Limb (tissue), 2 donors: ENCODE measurements around the gene KCNJ10.

Experiments
- DNase-seq, 2 donors: peaks; one replicate each; pipeline ENCODE4 v3.0.0-alpha.2; 2016; ENCODE audit errors: extremely low spot score in 2 of 2

The KCNJ10 gene

DNA sequence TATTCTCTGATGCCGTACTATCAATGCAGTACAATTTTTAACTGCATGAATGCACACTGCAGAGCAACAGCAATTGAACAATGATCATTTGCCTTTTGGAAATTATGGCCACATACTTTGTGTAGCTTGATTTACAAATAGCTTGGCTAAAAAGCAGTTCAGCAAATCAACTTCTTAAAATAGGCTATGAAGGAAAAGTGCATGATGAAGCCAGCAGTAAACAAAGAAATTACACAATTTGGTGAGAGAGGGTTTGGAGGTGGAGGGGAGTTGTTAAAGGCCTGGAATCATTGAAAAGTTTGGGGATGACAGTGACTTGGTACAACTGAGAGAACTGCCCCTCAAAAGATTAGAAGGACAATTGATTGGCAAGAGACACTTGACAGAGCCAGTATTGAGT is 44.6 kb downstream of the KCNJ10 start:
- no peak for DNase-seq

DNA sequence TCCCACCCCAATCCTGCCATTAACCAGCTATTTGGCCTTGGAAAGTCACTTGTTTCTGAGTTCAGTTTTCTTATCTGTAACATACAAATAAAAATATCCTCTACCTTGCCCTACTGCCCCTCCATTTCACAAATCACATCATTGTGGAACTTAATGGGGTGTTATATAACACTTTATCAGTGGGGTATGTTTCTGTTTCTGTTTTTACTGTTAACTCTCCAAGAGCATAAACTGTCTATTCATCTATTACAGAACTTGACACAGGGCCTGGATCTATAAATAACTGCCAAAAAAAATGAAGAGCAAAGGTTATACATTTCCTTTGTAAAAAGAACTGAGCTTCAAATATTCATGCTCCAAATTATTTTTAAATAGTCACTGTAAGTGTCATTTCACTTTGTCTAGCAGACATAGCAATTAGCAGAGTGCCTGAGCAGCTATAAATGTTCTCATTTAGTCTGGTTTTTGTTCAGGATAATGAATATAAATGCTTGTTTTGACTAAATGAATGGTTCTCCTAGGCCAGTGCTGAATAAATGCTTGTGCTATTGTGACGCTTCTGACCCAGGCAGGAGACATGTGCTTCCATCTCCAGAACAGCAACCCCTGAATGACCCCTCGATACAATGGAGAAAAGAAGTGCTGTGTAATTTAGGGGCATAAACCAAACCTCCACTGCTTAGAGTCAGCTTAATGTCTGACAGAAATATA is 45.6 kb downstream of the KCNJ10 start:
- no peak for DNase-seq

DNA sequence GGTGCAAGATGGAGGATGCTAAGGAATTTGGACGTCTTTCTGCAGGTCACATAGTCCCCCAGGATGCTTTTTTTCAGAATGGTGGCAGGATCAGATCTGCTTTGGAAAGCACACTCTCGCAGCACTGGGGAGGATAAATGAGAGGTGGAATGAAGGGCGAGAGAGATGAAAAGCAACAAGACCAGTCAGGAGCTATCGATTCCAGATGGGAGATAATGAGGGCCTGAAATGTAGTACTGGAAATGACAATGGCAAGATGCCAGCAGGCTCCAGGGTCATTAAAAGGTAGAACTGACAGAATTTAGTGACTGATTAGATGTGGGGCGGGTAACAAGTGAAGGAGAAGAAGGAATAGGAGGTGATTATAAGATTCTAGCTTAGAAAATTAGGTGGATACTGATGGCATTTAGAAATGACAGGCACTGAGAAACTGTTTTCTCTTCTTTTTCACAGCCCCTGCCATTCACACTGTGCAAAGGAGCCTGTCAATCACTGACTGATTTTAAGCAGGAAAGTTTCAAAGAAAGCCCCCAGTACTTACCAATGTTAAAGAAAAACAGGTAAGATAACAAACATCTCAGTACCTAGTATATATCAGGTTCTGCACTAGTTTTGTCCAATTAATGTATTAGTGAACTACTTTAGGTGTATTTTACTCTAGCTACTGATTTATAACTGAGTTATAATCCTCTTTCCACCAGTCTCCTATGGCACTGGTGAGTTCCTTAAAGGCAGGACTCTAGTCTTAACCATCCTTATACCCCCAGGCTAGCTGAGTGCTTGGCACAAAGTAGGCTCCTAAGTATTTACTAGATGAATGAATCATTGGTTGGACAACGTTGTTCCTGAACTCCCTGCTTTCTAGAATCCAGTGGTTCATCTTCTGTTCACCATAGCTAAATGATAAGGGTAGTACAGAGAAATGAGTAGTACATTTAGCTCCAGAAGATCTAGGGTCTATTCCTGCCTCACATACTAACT is 47.3 kb downstream of the KCNJ10 start:
- no peak for DNase-seq

DNA sequence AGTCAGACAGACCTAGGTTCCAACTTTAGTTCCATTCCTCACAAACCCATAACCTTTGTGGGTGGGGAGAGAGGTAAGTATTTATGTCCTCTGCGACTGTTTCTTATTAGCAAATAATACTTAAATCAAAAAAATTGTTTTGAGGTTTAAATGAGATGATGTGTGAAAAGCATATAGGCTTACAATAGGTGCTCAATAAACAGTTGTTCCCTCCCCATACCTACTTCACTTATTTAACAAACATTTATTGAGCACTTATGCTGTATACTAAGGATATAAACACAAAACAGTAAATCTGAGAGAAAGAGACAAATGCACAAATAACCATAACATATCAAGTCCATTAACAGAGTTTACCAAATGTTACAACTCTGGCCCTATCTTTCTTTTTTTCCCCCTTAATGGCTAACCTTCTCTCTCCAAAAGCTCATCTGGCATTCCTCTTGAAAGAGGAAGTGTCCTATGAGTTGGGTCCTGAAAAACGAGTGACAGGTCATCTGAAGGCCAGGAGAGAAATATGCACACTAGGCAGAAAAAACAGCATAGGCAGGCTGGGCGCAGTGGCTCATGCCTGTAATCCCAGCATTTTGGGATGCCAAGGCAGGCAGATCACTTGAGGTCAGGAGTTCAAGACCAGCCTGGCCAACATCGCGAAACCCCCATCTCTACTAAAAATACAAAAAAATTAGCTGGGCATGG is 48.4 kb downstream of the KCNJ10 start:
- no peak for DNase-seq

DNA sequence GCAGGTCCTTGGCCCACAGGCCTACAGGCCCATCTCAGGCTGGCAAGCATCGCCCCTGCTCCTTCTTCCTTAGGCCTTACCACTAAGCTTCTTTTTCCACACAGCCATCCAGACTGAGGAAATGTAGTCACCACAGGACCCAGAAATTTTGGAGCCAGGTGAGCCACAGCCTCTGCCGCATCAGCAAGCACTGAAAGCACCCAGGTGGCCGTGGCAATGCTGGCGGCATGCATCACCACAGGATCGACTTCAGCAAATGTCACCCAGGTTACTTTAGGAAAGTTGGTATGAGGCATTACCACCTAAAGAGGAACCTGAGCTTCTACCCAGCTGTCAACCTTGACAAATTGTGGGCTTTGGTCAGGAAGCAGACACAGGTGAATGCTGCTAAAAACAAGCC is 49.8 kb downstream of the KCNJ10 start:
- DNase-seq = no peak

DNA sequence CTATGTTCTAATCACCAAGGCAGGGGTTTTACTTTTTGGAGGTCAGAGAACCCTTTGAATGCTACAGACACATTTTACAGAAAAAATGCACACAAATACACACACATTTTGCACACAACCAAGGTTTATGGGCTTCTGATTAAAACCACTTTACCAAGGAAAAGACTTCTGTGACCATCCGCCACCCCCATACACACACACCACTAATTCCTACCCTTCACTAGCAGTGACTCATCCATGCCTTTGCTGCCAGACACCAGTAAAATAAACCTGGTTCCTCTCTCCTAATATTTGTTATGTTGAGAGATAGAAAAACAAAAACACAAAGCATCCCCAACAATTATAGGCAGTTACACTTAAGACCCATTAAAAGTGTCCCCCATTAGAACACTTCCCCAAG is 51.1 kb downstream of the KCNJ10 start:
- DNase-seq = no peak

DNA sequence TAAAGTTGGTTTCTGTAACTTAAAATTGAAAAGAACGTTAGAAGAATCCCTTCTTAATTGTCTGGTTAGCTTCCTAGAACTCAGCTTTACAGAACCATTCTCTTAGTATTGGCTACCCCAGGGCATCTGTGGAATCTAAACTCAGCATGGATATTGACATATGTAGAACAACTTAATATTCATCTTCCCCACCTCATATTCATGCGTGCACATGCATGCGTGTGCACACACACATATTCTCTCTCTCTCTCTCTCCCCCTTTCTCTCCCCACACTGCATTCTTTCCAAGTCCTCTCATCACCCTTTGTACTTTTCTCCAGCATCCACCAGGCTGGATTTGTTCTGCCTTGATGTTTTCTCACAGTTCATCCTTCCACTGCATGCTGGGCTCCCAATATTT is 51.6 kb downstream of the KCNJ10 start:
- no peak for DNase-seq

DNA sequence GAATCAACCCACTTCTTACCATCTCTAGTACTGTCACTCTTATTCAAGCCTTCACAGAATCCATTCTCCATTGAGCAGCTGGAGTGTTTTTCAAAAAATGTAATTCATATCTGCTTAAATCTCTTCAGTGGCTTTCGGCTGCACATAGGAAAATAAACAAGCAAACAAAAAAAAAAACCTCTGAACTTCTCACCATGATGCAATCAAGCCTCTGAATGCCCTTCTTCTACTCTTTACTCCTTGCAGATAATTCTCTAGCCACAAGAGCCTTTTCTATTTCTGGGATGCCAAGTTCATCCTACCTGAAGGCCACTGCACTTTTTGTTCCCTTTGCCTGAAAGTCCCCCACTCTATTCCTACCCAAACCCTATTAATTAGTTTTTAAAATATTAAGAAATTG is 52.4 kb downstream of the KCNJ10 start:
- DNase-seq = no peak

DNA sequence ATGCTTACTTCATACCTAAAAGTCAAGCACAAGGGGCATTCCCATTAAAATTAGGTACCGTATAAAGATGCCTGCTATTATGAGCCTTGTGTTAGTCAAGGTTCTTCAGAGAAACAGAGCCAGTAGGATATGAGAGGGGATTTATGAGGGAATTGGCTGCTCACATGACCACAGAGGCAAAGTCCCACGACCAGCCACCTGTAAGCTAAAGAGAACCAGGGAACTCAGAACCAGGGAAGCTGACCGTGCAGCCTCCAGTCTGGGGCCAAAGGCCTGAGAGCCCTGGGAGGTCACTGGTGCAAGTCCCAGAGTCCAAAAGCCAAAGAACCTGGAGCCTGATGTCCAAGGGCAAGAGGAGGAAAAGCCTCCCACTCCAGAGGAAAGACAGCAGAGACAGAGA is 58.2 kb downstream of the KCNJ10 start:
- no peak for DNase-seq

DNA sequence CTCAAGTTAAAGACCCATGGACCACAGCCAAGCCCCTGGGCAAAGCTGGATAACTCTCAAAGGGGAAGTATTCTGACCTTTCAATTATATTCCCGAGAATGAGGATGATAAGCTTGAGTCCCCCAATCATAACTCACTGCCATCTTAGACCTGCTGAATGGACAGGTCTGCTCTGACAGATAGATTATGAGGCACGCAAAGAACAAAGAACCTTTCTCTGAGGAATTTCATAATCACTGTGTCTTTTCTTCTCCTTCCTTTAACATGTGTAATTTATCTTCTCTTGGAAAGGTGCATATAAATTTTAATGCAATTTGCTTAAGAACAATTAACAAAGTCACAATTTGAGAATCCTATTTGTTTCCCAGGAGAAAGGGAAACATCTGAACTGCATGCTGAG is 60.2 kb downstream of the KCNJ10 start:
- DNase-seq = no peak

DNA sequence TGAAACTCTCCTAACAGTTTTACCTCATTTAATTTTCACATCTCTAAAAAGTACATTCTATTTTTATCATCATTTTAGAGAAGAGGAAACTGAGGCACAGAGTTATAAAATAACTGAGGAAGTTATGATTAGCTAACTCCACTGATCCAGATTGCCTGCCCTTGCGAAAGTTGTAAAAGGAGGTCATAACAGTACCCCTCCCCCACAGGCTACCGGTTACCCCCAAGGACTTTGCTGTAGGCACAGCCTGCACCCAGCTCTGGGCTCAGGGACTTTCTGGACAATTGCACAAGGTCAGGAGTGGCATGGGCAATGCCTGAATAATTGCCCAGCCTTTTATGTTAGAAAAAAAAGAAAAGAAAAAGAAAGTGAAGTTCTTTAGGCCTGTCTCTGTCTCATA is 60.9 kb downstream of the KCNJ10 start:
- DNase-seq = no peak

DNA sequence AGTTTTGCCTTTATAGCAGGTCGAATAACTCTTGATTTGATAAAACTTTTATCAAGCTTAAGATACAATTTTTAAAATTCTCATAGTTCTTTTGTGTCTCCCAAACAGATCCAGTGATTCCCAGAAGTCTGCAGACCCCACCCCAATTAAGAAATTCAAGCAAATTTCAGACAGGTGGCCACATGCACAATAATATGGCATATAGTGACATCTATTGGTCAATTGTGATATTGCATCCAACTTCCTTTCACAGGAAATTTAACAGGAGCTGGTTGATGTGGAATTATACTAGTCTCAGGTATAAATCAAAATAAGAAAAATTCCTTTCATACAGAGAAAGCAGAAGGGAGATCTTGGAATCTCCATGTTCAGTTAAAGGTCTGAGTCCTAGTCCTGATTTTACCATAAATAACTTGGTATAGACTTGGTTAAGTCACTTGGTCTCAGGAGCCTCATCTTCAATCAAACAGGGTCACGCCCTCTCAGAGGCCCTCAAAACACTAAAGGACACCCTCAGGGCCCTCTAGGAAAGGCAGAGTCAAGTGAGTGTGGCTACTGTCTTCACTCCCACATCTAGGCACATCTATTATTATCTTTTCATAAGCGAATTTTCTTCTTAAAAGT is 62.3 kb downstream of the KCNJ10 start:
- DNase-seq = peak in 1 of 2 donors; percentile 55

DNA sequence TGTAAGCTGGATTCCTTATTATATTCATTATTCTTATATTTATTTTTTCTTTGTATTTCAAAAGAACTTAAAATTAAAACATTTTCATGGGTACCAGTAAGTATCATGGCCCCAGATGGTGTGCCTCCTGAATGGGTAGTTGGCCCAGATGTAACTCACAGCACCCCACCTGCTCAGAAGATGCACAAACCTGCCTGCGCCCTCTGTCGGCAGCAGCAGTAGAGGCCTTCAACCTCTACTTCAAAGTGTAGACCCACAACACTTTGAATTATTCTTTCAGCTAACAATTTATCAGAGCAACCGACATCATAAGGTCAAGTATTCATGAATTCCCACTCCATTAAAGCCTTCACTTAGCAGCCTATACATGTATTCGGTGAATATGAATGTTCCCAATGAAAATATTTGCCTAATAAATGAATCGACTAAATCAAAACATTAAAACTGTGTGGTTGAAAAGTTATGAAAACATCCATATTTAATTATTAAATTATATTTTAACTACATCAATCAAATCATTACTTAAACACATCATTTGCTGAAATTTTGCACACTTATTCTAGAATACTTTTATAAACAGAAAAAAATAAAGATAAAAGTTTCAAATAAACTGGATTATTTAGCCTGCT is 63.5 kb downstream of the KCNJ10 start:
- DNase-seq = peak; percentile 35 to 72

DNA sequence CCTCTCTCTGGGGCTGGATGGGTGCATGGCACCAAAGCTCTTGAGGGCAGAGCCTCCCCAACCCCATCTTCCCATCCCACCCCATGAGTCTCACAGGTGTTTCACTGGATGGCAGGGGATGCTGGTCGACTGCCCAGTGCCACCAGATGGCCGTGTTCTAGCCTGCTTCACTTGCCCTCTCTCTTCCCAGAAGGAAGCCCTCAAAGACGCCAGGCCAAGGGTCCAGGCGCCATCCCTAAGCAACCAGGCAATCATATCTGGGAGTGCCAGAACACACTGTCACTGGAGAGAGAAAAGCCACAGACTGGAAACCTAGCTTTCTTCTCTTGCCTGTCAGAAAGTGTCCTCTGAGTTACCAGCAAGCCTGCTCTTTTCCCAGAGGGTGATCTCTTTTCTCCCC is 64.9 kb downstream of the KCNJ10 start:
- DNase-seq = no peak

DNA sequence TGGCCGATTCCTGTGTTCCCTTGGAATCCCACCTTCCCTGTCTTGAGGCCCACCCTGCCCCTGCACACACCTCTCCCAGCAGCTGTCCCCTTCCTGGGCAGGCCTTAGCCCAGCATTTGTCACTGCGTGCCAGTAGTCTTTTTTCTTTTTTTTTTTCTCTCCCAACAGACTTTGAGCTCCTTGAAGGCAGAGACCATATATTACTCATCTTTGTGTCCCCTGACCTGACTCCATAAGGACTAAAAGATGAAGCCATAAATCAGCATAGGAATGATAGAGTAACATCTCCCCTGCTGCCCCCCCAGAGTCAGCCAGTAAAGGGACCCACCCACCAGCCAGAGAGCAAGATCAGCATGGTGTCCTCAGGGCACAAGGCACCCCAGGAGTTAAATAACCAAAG is 65.5 kb downstream of the KCNJ10 start:
- no peak for DNase-seq

DNA sequence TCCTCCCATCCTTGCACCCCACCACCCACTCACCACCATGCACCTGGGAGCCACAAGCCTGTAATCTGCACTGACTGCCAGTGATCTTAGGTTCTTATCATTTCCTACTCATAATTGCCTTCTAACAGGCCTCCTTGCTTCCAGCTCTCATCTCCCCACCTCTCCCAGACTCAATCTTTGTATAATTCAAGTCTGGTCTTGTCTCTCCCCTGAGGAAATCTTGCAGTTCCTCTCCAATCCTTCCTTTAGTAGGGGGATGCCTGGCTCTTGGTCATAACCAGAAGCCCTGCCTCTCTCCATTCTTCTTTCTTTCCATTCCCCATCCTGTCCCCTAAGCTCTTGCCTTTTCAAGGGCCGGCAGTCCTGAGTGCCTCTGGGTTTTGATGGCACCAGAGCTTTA is 66.0 kb downstream of the KCNJ10 start:
- no peak for DNase-seq

DNA sequence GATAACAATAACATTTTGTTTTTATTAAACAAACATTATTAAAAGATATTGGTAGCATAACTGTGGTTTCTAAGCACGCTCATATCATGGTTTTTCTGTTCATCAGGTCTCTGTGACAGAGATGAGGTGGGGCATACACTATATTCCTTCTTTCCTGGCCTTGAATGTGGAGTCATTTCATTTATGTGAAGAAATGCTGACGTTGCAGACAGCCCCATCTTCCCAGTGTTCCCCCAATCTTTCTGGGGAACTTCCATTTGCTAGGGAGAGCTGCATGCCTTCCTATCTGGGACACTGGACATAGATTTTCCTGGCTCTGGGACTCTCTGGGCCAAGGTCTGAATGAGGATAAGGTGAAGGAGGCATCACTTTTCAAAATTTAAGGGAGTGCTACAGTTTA is 68.5 kb downstream of the KCNJ10 start:
- DNase-seq = no peak

DNA sequence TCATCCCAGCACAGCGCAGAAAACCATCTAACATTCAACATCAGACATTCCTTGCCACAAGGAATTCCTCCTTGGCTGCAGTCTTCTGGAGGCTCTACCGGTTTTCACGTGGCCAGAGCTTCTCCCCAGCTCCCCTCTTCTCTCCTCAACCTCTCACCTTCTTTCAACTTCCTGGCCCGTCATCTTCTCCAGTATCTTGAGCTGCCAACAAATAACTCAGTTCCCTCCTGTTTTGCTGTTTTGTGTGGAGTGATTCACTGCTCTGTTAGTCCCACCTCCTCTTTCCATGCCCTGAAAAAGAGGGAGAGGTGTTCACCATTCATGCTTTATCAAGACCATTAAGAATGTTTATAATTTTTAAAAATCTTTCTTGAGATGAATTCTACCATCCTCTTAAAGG is 70.8 kb downstream of the KCNJ10 start:
- no peak for DNase-seq

DNA sequence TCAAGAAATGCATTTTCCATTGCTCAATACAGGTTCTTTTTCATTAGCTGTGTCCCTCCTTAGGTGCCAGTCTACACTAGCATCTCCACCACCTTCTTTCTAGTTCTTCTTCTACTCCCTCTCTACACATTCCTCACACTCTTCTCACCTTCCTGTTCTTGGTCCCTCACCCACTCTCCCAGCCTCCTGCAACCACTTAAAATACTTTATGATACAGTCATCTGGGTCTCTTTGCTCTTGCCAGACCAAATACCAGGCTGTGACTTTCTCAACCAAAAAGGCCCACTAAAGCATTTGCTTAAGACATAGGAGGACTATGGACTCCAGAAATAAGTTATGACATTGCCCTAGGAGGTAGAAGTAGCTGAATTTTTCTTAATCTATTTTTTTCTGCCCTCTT is 73.3 kb downstream of the KCNJ10 start:
- DNase-seq = no peak

DNA sequence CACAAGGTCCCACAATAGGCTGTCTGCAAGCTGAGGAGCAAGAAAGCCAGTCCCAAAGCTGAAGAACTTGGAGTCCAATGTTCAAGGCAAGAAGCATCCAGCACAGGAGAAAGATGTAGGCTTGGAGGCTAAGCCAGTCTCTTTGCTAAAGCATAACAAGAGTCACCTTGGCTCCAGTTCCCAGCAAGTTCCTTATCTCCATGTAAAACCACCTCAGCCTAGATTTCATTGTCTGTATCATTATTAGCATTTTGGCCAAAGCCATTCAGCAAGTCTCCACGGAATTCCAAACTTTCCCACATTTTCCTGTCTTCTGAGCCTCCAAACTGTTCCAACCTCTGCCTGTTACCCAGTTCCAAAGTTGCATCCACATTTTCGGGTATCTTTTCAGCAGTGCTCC is 75.1 kb downstream of the KCNJ10 start:
- no peak for DNase-seq

DNA sequence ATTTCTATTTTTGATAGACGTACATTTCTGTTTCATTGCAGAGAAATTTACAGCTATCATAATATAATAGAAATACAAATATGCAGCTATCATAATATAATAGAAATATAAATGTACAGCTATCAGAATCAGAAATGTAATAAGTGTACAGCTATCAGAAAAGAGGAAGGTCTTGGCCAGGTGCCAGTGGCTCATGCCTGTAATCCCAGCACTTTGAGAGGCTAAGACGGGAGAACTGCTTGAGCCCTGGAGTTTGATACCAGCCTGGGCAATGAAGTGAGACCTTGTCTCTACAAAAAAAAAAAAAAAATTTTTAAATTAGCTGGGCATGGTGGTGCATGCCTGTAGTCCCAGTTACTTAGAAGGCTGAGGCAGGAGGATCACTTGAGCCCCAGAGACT is 76.0 kb downstream of the KCNJ10 start:
- no peak for DNase-seq
